Hepatocyte (in vitro differentiated cells): Measurements from ENCODE around the gene SLC25A44.

ENCODE experiments used
- CTCF ChIP-seq: fragments of 200-600 bp; sonication (generic); IDR thresholded peaks from 2 replicates; pipeline ENCODE4 v1.5.1; 2016; ENCODE audit warnings: antibody characterized with exemption, mild to moderate bottlenecking; ENCODE audit not compliant: poor library complexity
- EZH2 ChIP-seq: fragments of 200-600 bp; sonication (generic); IDR thresholded peaks from 2 replicates; pipeline ENCODE4 v1.6.1; 2016; ENCODE audit warnings: antibody characterized with exemption, mild to moderate bottlenecking, borderline replicate concordance

- TF ChIP-seq CTCF (no peak), EZH2 (no peak)
These were observed 40.5 kb upstream of the SLC25A44 start, which contains the start of gene SEMA4A for GRCh38 chr1:156153362-156153761.
